HepG2 (cell line): Measurements from ENCODE around the gene HTR1B. TPM values are rescaled to one million over a fixed set of nuclear protein-coding genes. Genes with fewer than 3 reads are reported as not detected.

ENCODE experiments used
- ATAC-seq: fragments of 200-7000 bp; cut with Tn5 transposase; 3 replicates; pipeline ENCODE4 v1.9.1; 2020; ENCODE audit warnings: mild to moderate bottlenecking, moderate library complexity
- BruUV-seq: library from RNA; stranded (reverse); fragments of 400-500 nt; replicated peaks from 2 replicates; lab custom pipeline; 2021; lab: Mats Ljungman, UMichigan
- CTCF ChIA-PET: fragments of 300-600 bp; formaldehyde crosslinking; extraction: SDS; loops from one replicate; lab custom pipeline; 2021; ENCODE audit warnings: low total read pairs, inconsistent platforms, low intra/inter-chr PET ratio; lab: Yijun Ruan, JAX
- POLR2A ChIA-PET: fragments of 350-600 bp; sonication (Branson Sonifier 250); formaldehyde crosslinking; loops from one replicate; lab custom pipeline; 2020; ENCODE audit warnings: antibody characterized with exemption, inconsistent platforms; lab: Yijun Ruan, JAX
- DNase-seq: peaks from one replicate; pipeline ENCODE4 v3.0.0-alpha.2; 2015; ENCODE audit warnings: low spot score
- FAIRE-seq: peaks from 3 replicates; lab custom pipeline; 2011; peaks lifted over from hg19 to GRCh38; lab: Jason Lieb, UNC
- H2AFZ ChIP-seq: one replicate; pipeline ENCODE4 v1.6.1; 2011; ENCODE audit warnings: low read length, inconsistent platforms
- H3K27ac ChIP-seq: fragments of 300-600 bp; 3 replicates; pipeline ENCODE4 v1.8.0; 2011; ENCODE audit warnings: mixed run types, mild to moderate bottlenecking, mixed read lengths, low read length, inconsistent platforms; ENCODE audit not compliant: insufficient read depth; ENCODE audit errors: extremely low read length
- H3K27me3 ChIP-seq, 2 experiments: fragments of 200-600 bp in 1 of 2; 2 replicates in 1 of 2; 3 replicates in 1 of 2; pipeline versions ENCODE4 v1.6.0 to v1.8.0; 2011; ENCODE audit warnings: low read length in 2 of 2, mild to moderate bottlenecking in 2 of 2, moderate library complexity in 2 of 2, inconsistent platforms in 1 of 2; ENCODE audit not compliant: insufficient read depth in 2 of 2, control insufficient read depth in 1 of 2
- H3K36me3 ChIP-seq, 2 experiments: fragments of 200-600 bp in 1 of 2; replicated peaks in 1 of 2; 2 replicates in 1 of 2; 3 replicates in 1 of 2; pipeline versions ENCODE4 v1.5.1 to v1.8.0; 2011; ENCODE audit warnings: low read length in 2 of 2, inconsistent platforms in 1 of 2; ENCODE audit not compliant: insufficient read depth in 2 of 2, control insufficient read depth in 1 of 2
- H3K4me1 ChIP-seq: 2 replicates; pipeline ENCODE4 v1.5.1; 2012; ENCODE audit warnings: low read length, inconsistent platforms; ENCODE audit not compliant: insufficient read depth
- H3K4me2 ChIP-seq: 2 replicates; pipeline ENCODE4 v1.6.0; 2011; ENCODE audit warnings: low read depth, low read length, inconsistent platforms
- H3K4me3 ChIP-seq, 3 experiments: fragments of 200-600 bp in 1 of 3; sonication (generic), shearing (Covaris generic) in 1 of 3; replicated peaks in 1 of 3; 2 replicates each; pipeline ENCODE4 v1.5.1; 2011 to 2016; ENCODE audit warnings: low read length in 3 of 3, inconsistent platforms in 2 of 3, low read depth in 2 of 3, mild to moderate bottlenecking in 2 of 3, control low read depth in 1 of 3, mixed read lengths in 1 of 3; ENCODE audit not compliant: insufficient read depth in 1 of 3
- H3K79me2 ChIP-seq: one replicate; pipeline ENCODE4 v1.6.1; 2011; ENCODE audit warnings: low read length, inconsistent platforms; ENCODE audit not compliant: insufficient read depth
- H3K9ac ChIP-seq: 2 replicates; pipeline ENCODE4 v1.6.0; 2011; ENCODE audit warnings: mild to moderate bottlenecking, low read depth, low read length, inconsistent platforms; ENCODE audit not compliant: insufficient read depth
- H3K9me3 ChIP-seq: 2 replicates; pipeline ENCODE4 v1.5.1; 2012; ENCODE audit warnings: mild to moderate bottlenecking, low read length
- H4K20me1 ChIP-seq: 2 replicates; pipeline ENCODE4 v1.6.0; 2011; ENCODE audit warnings: inconsistent platforms, mild to moderate bottlenecking, low read length, moderate library complexity; ENCODE audit not compliant: insufficient read depth
- ESRRA ChIP-seq: sonication (generic); formaldehyde crosslinking; IDR thresholded peaks from 2 replicates; pipeline ENCODE4 v1.5.1; 2020; ENCODE audit warnings: mild to moderate bottlenecking, low read depth, missing genetic modification reagents
- FOXP1 ChIP-seq, 2 experiments: fragments of 450-650 bp in 1 of 2; IDR thresholded peaks; 2 replicates each; pipeline ENCODE4 v1.6.1; 2017 to 2018; ENCODE audit warnings: antibody characterized with exemption in 1 of 2
- JUNB ChIP-seq: sonication (generic); formaldehyde crosslinking; IDR thresholded peaks from 2 replicates; pipeline ENCODE4 v1.8.0; 2022; ENCODE audit warnings: missing genetic modification reagents, mild to moderate bottlenecking, borderline replicate concordance
- KDM5A ChIP-seq: fragments of 200-600 bp; sonication (generic); IDR thresholded peaks from 2 replicates; pipeline ENCODE4 v1.7.0; 2018; ENCODE audit warnings: antibody characterized with exemption, mild to moderate bottlenecking, low read length, borderline replicate concordance
- NR1H2 ChIP-seq: sonication (generic); formaldehyde crosslinking; IDR thresholded peaks from 2 replicates; pipeline ENCODE4 v1.8.1; 2022; ENCODE audit warnings: low read depth, missing genetic modification reagents, borderline replicate concordance
- RFX1 ChIP-seq: fragments of 450-650 bp; IDR thresholded peaks from 2 replicates; pipeline ENCODE4 v1.6.1; 2017
- ZFP41 ChIP-seq: sonication (generic); formaldehyde crosslinking; IDR thresholded peaks from 2 replicates; pipeline ENCODE4 v1.4.0; 2020; ENCODE audit warnings: mild to moderate bottlenecking, missing genetic modification reagents, borderline replicate concordance
- WGBS: methylation state at CpG from one replicate; pipeline ENCODE4 v1.1.6; 2017; ENCODE audit warnings: low lambda C conversion rate; 5-methylcytosine and 5-hydroxymethylcytosine counted together
- in situ Hi-C: cut with HindIII; loops from 2 replicates; pipeline ENCODE4 v1.10.0; 2017; ENCODE audit warnings: low pct_unique_long_range_greater_than_20kb; ENCODE audit not compliant: extremely low pct_ligation_motif_present
- intact Hi-C: fragments of 100-400 bp; cut with micrococcal nuclease; formaldehyde crosslinking; loops from one replicate; pipeline ENCODE4 v1.10.0; 2022; ENCODE audit not compliant: unreplicated experiment
- polyA plus RNA-seq, 8 experiments: library from polyadenylated mRNA; depleted of rRNA in 3 of 8; stranded (reverse) in 7 of 8; unstranded in 1 of 8; fragments of >200 nt; fragmentation: Illumina TruSeq in 4 of 8; extraction: Trizol in 4 of 8; gene quantifications; 2 replicates each; pipeline versions ENCODE4 v1.2.1 to v1.2.3, GENCODE V29; 2011 to 2016; ENCODE audit warnings: low read depth in 4 of 8, missing spikeins in 1 of 8, mixed read lengths in 1 of 8; ENCODE audit not compliant: insufficient read depth in 1 of 8
- total RNA-seq, 5 experiments: library from RNA; depleted of rRNA; stranded (reverse); fragments of >200 nt; fragmentation: Illumina TruSeq; extraction: Trizol; gene quantifications; 2 replicates each; pipeline ENCODE4 v1.2.3, GENCODE V29; 2016; ENCODE audit warnings: low read depth in 1 of 5
- TF ChIP-seq, protein P1 (sequence below): sonication (generic); formaldehyde crosslinking; IDR thresholded peaks from 2 replicates; pipeline ENCODE4 v1.4.0; 2020; ENCODE audit warnings: mild to moderate bottlenecking, missing genetic modification reagents
- TF ChIP-seq, protein P2 (sequence below): sonication (generic); formaldehyde crosslinking; IDR thresholded peaks from 2 replicates; pipeline ENCODE4 v1.4.0; 2020; ENCODE audit warnings: missing genetic modification reagents, mild to moderate bottlenecking, borderline replicate concordance
- TF ChIP-seq, protein P3 (sequence below): IDR thresholded peaks from 2 replicates; pipeline ENCODE4 v1.6.1; 2016; ENCODE audit warnings: missing compliant biosample characterization, missing genetic modification reagents, borderline replicate concordance

Gene HTR1B
- total and polyA plus RNA-seq, 2 of the 13 experiments (the other 11 are each of a cell fraction or from before 2014, with no cell fraction given): not detected

DNA sequence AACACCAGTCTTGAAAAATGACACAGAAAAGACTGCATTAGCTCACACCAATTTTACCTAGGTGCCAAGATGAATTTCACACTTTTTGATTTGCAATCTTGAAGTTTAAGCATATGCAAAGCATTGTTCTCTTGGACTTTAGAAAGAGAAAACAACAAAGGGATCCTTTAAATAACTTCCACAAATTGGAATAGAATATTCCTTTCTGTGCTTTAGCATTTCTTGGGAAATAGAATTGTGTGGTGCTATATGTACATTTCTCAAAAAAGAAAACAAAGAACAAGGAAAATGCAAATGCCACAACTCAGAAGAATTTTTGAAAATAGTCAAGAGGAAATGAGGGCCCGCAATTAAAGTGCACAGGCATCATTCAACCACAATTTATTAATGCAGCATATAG lies 17.0 kb downstream of the HTR1B start:
- 35% methylated on average over 1 of the region's 1 CpG for WGBS
- H3K9ac ChIP-seq: no peak overlapping the region
- no peak for TF ChIP-seq KDM5A
- TF ChIP-seq, protein P1, sequence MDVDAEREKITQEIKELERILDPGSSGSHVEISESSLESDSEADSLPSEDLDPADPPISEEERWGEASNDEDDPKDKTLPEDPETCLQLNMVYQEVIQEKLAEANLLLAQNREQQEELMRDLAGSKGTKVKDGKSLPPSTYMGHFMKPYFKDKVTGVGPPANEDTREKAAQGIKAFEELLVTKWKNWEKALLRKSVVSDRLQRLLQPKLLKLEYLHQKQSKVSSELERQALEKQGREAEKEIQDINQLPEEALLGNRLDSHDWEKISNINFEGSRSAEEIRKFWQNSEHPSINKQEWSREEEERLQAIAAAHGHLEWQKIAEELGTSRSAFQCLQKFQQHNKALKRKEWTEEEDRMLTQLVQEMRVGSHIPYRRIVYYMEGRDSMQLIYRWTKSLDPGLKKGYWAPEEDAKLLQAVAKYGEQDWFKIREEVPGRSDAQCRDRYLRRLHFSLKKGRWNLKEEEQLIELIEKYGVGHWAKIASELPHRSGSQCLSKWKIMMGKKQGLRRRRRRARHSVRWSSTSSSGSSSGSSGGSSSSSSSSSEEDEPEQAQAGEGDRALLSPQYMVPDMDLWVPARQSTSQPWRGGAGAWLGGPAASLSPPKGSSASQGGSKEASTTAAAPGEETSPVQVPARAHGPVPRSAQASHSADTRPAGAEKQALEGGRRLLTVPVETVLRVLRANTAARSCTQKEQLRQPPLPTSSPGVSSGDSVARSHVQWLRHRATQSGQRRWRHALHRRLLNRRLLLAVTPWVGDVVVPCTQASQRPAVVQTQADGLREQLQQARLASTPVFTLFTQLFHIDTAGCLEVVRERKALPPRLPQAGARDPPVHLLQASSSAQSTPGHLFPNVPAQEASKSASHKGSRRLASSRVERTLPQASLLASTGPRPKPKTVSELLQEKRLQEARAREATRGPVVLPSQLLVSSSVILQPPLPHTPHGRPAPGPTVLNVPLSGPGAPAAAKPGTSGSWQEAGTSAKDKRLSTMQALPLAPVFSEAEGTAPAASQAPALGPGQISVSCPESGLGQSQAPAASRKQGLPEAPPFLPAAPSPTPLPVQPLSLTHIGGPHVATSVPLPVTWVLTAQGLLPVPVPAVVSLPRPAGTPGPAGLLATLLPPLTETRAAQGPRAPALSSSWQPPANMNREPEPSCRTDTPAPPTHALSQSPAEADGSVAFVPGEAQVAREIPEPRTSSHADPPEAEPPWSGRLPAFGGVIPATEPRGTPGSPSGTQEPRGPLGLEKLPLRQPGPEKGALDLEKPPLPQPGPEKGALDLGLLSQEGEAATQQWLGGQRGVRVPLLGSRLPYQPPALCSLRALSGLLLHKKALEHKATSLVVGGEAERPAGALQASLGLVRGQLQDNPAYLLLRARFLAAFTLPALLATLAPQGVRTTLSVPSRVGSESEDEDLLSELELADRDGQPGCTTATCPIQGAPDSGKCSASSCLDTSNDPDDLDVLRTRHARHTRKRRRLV: no peak
- TF ChIP-seq FOXP1 (IDR thresholded peaks at IDR 0.05): no peak
- no peak for TF ChIP-seq FOXP1 (CRISPR knock-in tag; IDR thresholded peaks at IDR 0.05)
- TF ChIP-seq JUNB (CRISPR knock-in tag): no peak
- no peak for TF ChIP-seq ESRRA (CRISPR knock-in tag)
- no peak for TF ChIP-seq ZFP41 (CRISPR knock-in tag)
- TF ChIP-seq, protein P2, sequence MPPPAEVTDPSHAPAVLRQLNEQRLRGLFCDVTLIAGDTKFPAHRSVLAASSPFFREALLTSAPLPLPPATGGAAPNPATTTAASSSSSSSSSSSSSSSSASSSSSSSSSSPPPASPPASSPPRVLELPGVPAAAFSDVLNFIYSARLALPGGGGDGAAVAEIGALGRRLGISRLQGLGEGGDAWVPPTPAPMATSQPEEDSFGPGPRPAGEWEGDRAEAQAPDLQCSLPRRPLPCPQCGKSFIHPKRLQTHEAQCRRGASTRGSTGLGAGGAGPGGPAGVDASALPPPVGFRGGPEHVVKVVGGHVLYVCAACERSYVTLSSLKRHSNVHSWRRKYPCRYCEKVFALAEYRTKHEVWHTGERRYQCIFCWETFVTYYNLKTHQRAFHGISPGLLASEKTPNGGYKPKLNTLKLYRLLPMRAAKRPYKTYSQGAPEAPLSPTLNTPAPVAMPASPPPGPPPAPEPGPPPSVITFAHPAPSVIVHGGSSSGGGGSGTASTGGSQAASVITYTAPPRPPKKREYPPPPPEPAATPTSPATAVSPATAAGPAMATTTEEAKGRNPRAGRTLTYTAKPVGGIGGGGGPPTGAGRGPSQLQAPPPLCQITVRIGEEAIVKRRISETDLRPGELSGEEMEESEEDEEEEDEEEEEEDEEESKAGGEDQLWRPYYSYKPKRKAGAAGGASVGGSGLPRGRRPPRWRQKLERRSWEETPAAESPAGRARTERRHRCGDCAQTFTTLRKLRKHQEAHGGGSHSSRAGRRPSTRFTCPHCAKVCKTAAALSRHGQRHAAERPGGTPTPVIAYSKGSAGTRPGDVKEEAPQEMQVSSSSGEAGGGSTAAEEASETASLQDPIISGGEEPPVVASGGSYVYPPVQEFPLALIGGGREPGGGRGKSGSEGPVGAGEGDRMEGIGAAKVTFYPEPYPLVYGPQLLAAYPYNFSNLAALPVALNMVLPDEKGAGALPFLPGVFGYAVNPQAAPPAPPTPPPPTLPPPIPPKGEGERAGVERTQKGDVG (CRISPR knock-in tag): no peak
- no peak for TF ChIP-seq RFX1
- TF ChIP-seq NR1H2: no peak
- TF ChIP-seq, protein P3, sequence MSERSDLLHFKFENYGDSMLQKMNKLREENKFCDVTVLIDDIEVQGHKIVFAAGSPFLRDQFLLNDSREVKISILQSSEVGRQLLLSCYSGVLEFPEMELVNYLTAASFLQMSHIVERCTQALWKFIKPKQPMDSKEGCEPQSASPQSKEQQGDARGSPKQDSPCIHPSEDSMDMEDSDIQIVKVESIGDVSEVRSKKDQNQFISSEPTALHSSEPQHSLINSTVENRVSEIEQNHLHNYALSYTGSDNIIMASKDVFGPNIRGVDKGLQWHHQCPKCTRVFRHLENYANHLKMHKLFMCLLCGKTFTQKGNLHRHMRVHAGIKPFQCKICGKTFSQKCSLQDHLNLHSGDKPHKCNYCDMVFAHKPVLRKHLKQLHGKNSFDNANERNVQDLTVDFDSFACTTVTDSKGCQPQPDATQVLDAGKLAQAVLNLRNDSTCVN (CRISPR knock-in tag): no peak
- TF ChIP-seq, all 625 proteins: peak for 0
- Histone ChIP-seq H3K79me2 (no peaks in the 10 kb centered on the region), H3K4me1 (no peaks in the 10 kb centered on the region), H3K4me3 (no peak overlapping the region), H4K20me1 (no peaks in the 10 kb centered on the region), H2AFZ (no peak overlapping the region), H3K9me3 (no peaks in the 10 kb centered on the region), H3K27ac (no peak overlapping the region), H3K27me3 (no peaks in the 10 kb centered on the region), H3K36me3 (no peaks in the 10 kb centered on the region), H3K4me2 (no peak overlapping the region)
- CTCF ChIA-PET: no interaction called here
- ATAC-seq (no peak), FAIRE-seq (no peak), DNase-seq (no peak)
- intact Hi-C loops (no loop called here), in situ Hi-C loops (no loop called here)
- BruUV-seq: no TSS peak
- POLR2A ChIA-PET: no interaction called here
